ENCODE data around the gene WBP11.

WBP11 gene

DNA sequence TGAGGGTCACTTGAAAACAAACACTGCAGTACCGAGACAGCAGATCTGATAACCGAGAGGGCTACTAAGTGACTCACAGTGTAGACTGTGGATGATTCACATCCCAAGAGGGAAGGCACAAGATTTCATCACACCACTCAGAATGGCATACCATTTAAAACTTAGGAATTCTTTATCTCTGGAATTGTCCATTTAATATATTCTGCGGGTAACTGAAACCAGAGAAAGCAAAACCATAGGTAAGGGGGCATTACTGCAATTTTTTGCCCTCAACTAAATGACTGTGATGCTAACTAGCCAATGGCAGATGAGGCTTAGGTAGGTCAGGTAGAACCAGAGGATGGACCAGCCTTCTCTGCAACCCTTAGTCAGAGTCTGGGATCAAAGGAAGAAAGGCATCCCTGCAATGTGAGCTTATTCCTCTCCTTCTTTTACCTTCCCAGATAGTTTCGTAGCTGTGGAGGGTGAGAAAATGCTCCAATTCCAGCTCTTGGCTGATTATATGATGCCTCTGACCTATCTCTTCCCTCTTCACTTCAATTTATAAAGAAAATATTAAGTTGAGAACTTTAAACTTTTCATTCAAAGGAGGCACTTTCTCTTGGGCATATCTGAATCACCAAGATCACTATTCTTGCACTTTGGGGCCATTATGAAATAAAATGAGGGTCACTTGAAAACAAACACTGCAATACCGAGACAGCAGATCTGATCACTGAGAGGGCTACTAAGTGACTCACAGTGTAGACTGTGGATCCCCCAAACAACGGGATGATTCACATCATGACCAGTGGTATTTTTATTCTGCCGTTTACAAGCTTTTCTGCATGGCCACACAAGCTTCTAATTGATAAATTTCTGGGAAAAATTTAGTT is 33.3 kb upstream of the WBP11 start:
- TF ChIP-seq, protein P1, sequence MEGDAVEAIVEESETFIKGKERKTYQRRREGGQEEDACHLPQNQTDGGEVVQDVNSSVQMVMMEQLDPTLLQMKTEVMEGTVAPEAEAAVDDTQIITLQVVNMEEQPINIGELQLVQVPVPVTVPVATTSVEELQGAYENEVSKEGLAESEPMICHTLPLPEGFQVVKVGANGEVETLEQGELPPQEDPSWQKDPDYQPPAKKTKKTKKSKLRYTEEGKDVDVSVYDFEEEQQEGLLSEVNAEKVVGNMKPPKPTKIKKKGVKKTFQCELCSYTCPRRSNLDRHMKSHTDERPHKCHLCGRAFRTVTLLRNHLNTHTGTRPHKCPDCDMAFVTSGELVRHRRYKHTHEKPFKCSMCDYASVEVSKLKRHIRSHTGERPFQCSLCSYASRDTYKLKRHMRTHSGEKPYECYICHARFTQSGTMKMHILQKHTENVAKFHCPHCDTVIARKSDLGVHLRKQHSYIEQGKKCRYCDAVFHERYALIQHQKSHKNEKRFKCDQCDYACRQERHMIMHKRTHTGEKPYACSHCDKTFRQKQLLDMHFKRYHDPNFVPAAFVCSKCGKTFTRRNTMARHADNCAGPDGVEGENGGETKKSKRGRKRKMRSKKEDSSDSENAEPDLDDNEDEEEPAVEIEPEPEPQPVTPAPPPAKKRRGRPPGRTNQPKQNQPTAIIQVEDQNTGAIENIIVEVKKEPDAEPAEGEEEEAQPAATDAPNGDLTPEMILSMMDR (IDR thresholded peaks at IDR 0.05; ENCODE audit: low read depth, low read length, missing control alignments), result no peak
- no peak for DNase-seq (ENCODE audit: extremely low read depth, low read depth)
- H3K4me3 ChIP-seq (replicated peaks; ENCODE audit: low read depth, low read length), result no peak overlapping the region

DNA sequence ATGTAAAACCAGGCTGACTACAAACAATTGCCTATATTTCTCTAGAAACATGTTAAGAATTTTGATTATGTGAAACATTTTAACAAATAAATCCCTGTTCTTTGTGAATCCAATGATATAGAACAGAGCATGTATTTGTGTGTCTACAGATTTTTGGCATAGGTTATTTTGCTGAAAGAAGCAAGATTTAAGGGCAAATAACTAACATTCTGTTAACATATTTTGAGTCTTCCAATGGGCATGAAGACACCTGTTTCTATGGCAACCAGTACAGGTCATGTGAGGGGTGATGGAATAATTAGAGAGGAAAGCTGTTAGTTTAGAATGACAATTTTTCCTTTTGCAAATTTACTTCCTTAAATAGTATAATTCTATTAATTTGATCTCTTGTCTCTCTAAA is 31.2 kb upstream of the WBP11 start:
- DNase-seq (ENCODE audit: extremely low read depth, low read depth), result no peak
- no peak overlapping the region for H3K4me3 ChIP-seq (replicated peaks; ENCODE audit: low read depth, low read length)
- TF ChIP-seq, protein P1 (IDR thresholded peaks at IDR 0.05; ENCODE audit: low read depth, low read length, missing control alignments), result no peak

DNA sequence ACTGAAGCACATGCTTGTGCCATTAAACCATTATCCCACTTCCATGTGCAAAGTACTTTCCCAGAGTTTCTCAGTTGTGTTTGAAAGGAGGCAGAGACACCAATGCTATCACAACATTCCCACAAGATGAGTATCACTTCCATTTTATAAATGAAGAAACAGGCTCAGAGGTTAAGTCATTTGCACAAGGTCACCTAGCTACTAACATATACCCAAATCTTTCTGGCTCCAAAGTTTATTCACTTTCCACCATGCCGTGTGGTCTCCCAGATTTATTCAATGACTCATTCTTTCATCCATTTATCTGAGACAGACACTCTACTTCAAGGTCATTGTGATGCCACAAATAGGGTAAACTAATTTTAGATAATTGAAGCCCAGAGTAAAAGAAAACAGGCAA is 30.7 kb upstream of the WBP11 start:
- H3K4me3 ChIP-seq (replicated peaks; ENCODE audit: low read depth, low read length), result no peak overlapping the region
- DNase-seq (ENCODE audit: extremely low read depth, low read depth), result no peak
- TF ChIP-seq, protein P1 (IDR thresholded peaks at IDR 0.05; ENCODE audit: low read depth, low read length, missing control alignments), result no peak

DNA sequence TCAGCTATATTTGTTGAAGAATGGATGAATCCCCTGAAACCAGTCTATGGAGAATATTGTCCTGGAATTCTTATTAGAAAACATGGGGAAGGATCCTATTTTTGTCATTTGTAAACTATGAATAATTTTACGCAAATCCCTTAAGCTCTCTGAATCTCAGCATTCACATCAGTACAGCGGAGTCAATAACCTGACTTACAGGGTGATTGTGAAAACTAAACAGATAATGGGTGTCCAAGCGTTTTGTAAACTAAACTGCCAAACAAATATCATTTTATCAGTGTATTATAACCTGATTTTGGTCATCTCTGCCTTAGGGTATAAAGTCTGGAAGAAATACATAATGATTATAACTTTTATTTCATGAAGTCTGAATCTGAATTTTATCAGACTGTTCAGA is 30.1 kb upstream of the WBP11 start:
- TF ChIP-seq, protein P1 (IDR thresholded peaks at IDR 0.05; ENCODE audit: low read depth, low read length, missing control alignments), result no peak
- DNase-seq (ENCODE audit: extremely low read depth, low read depth), result no peak

DNA sequence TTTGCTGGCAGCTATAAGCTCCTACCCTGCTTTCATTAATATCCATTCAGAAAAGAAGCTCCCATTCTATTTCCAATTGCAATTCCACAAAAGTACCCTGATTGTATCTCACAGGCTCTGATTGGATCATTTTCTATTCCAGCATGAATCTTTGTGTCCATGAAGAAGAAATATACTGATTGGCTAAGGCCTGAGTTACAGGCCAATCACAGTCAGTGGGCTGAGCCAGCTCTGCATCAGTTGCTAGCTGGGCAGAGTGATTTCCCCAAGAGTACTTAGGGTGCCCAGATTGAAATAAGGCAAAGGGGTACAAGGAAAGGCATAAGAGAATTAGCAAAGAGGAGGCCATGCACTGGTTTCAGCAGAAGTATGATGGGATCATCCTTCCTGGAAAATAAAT is 25.6 kb upstream of the WBP11 start:
- DNase-seq (ENCODE audit: extremely low read depth, low read depth), result no peak
- TF ChIP-seq, protein P1 (IDR thresholded peaks at IDR 0.05; ENCODE audit: low read depth, low read length, missing control alignments), result no peak
- no peak overlapping the region for H3K4me3 ChIP-seq (replicated peaks; ENCODE audit: low read depth, low read length)

More for the DNA sequence above, 30.1 kb upstream of the WBP11 start:
- no peak overlapping the region for H3K4me3 ChIP-seq (replicated peaks; ENCODE audit: low read depth, low read length)

DNA sequence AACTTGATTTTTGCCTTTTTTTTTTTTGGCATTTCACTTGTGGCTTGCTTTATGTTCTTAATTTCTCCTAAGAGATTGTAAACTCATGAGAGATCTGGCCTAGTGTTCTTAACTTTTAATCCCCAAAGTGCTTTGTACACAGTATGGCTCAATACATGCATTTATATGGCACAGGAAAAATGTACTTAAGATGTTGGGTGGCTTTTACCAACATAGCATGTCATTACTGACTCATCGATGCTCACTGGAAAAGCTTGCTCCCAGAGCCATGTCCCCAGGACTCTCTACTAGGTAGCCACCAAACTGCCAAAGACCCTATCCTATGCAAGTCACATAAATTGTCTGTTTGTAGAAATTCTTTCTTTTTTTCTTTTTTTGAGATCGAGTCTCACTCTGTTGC is 23.8 kb upstream of the WBP11 start:
- H3K4me3 ChIP-seq (replicated peaks; ENCODE audit: low read depth, low read length), result no peak overlapping the region
- no peak for DNase-seq (ENCODE audit: extremely low read depth, low read depth)
- TF ChIP-seq, protein P1 (IDR thresholded peaks at IDR 0.05; ENCODE audit: low read depth, low read length, missing control alignments), result no peak

All from HFF-Myc (cell line).